HEK293 (cell line): ENCODE measurements around the gene ERP29.

Experiments used
- KLF16 ChIP-seq: fragments of 450-650 bp; formaldehyde crosslinking; IDR thresholded peaks from 2 replicates; pipeline ENCODE4 v1.5.1; 2017; ENCODE audit warnings: missing biosample characterization, missing genetic modification characterization
- YY1 ChIP-seq: fragments of 450-650 bp; formaldehyde crosslinking; IDR thresholded peaks from 2 replicates; pipeline ENCODE4 v1.5.1; 2018; ENCODE audit warnings: missing biosample characterization, missing genetic modification characterization
- ZBTB21 ChIP-seq: fragments of 450-650 bp; formaldehyde crosslinking; IDR thresholded peaks from 2 replicates; pipeline ENCODE4 v1.5.1; 2017; ENCODE audit warnings: missing biosample characterization, missing genetic modification characterization
- ZNF169 ChIP-seq: fragments of 450-650 bp; formaldehyde crosslinking; IDR thresholded peaks from 2 replicates; pipeline ENCODE4 v1.5.1; 2016; ENCODE audit warnings: missing biosample characterization, missing genetic modification characterization
- ZNF19 ChIP-seq: fragments of 450-650 bp; formaldehyde crosslinking; IDR thresholded peaks from 2 replicates; pipeline ENCODE4; 2016; ENCODE audit warnings: missing biosample characterization, missing genetic modification characterization, low read depth
- ZNF248 ChIP-seq: fragments of 450-650 bp; formaldehyde crosslinking; IDR thresholded peaks from 2 replicates; pipeline ENCODE4 v1.5.1; 2017; ENCODE audit warnings: missing biosample characterization, missing genetic modification characterization
- ZNF549 ChIP-seq: fragments of 450-650 bp; IDR thresholded peaks from 2 replicates; pipeline ENCODE4 v1.5.1; 2018; ENCODE audit warnings: missing biosample characterization, missing genetic modification characterization, mild to moderate bottlenecking, inconsistent platforms, moderate library complexity
- ZNF768 ChIP-seq: fragments of 450-650 bp; formaldehyde crosslinking; IDR thresholded peaks from 2 replicates; pipeline ENCODE4 v1.5.1; 2018; ENCODE audit warnings: missing biosample characterization, mild to moderate bottlenecking, missing genetic modification characterization
- ZNF843 ChIP-seq: fragments of 450-650 bp; formaldehyde crosslinking; IDR thresholded peaks from 2 replicates; pipeline ENCODE4 v1.5.1; 2016; ENCODE audit warnings: missing biosample characterization, missing genetic modification characterization
- TF ChIP-seq, protein P1 (sequence below): fragments of 450-650 bp; formaldehyde crosslinking; IDR thresholded peaks from 2 replicates; pipeline ENCODE4 v1.5.1; 2016; ENCODE audit warnings: missing biosample characterization, missing genetic modification characterization
- TF ChIP-seq, protein P2 (sequence below): sonication (generic); formaldehyde crosslinking; IDR thresholded peaks from 2 replicates; pipeline ENCODE4 v1.8.1; 2022; ENCODE audit warnings: mild to moderate bottlenecking, moderate library complexity, missing genetic modification reagents

- TF ChIP-seq, protein P1, sequence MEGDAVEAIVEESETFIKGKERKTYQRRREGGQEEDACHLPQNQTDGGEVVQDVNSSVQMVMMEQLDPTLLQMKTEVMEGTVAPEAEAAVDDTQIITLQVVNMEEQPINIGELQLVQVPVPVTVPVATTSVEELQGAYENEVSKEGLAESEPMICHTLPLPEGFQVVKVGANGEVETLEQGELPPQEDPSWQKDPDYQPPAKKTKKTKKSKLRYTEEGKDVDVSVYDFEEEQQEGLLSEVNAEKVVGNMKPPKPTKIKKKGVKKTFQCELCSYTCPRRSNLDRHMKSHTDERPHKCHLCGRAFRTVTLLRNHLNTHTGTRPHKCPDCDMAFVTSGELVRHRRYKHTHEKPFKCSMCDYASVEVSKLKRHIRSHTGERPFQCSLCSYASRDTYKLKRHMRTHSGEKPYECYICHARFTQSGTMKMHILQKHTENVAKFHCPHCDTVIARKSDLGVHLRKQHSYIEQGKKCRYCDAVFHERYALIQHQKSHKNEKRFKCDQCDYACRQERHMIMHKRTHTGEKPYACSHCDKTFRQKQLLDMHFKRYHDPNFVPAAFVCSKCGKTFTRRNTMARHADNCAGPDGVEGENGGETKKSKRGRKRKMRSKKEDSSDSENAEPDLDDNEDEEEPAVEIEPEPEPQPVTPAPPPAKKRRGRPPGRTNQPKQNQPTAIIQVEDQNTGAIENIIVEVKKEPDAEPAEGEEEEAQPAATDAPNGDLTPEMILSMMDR (tag by site-specific recombination): no peak
- TF ChIP-seq ZBTB21 (tag by site-specific recombination) (no peak), ZNF549 (no peak), ZNF843 (tag by site-specific recombination) (no peak), YY1 (tag by site-specific recombination) (no peak), KLF16 (tag by site-specific recombination) (no peak), ZNF248 (tag by site-specific recombination) (no peak), ZNF169 (no peak), ZNF19 (no peak), ZNF768 (no peak)
- TF ChIP-seq, protein P2, sequence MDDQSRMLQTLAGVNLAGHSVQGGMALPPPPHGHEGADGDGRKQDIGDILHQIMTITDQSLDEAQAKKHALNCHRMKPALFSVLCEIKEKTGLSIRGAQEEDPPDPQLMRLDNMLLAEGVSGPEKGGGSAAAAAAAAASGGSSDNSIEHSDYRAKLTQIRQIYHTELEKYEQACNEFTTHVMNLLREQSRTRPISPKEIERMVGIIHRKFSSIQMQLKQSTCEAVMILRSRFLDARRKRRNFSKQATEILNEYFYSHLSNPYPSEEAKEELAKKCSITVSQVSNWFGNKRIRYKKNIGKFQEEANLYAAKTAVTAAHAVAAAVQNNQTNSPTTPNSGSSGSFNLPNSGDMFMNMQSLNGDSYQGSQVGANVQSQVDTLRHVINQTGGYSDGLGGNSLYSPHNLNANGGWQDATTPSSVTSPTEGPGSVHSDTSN (CRISPR knock-in tag): no peak
Observed at GRCh38 chr12:112010415-112011344, 2.5 kb upstream of the ERP29 start.
